HL-60 (cell line): ENCODE results near the gene SLC25A21.

Experiments
- DNase-seq, 2 experiments: peaks; one replicate each; pipeline ENCODE4 v3.0.0-alpha.2; 2010 to 2020; ENCODE audit warnings: low read depth in 1 of 2, low spot score in 1 of 2
- H3K27ac ChIP-seq: fragments of 250-450 bp; sonication (Bioruptor Pico); replicated peaks from 2 replicates; pipeline ENCODE4 v1.5.1; 2020; ENCODE audit warnings: mild to moderate bottlenecking, moderate library complexity
- H3K27me3 ChIP-seq: fragments of 250-450 bp; sonication (Bioruptor Pico); 2 replicates; pipeline ENCODE4 v1.5.1; 2021; ENCODE audit warnings: mild to moderate bottlenecking, moderate library complexity; ENCODE audit not compliant: insufficient read depth, poor library complexity, severe bottlenecking
- H3K4me3 ChIP-seq: replicated peaks from 2 replicates; pipeline ENCODE4 v1.5.1; 2011; ENCODE audit warnings: mild to moderate bottlenecking, control low read depth, low read length; ENCODE audit not compliant: insufficient read depth
- CTCF ChIP-seq: IDR thresholded peaks from one replicate; pipeline ENCODE4 v1.5.1; 2011; ENCODE audit warnings: low read length, control low read depth, inconsistent platforms; ENCODE audit not compliant: insufficient read depth
- GABPA ChIP-seq: IDR thresholded peaks from 2 replicates; pipeline ENCODE4 v1.6.1; 2012; ENCODE audit warnings: low read depth
- POLR2AphosphoS5 ChIP-seq: IDR thresholded peaks from 2 replicates; pipeline ENCODE4 v1.6.1; 2012; ENCODE audit warnings: low read depth
- REST ChIP-seq: IDR thresholded peaks from 2 replicates; pipeline ENCODE4 v1.6.1; 2012; ENCODE audit warnings: low read depth; ENCODE audit not compliant: insufficient replicate concordance
- SPI1 ChIP-seq: IDR thresholded peaks from 2 replicates; pipeline ENCODE4 v1.6.1; 2012; ENCODE audit warnings: low read depth, mild to moderate bottlenecking, borderline replicate concordance

SLC25A21 gene

GRCh38 chr14:37157987-37158386, 14.4 kb downstream of the SLC25A21 start:
- H3K27ac ChIP-seq, result no peak overlapping the region
- peaks cover 3% of the 10 kb centered on the region for H3K27me3 ChIP-seq
- TF ChIP-seq GABPA (no peak), POLR2AphosphoS5 (no peak), CTCF (no peak), SPI1 (no peak), REST (no peak)
- no peak for DNase-seq
- no peak overlapping the region for H3K4me3 ChIP-seq

GRCh38 chr14:37153483-37153882, 18.9 kb downstream of the SLC25A21 start:
- Histone ChIP-seq H3K27ac (no peak overlapping the region), H3K27me3 (peaks cover 3% of the 10 kb centered on the region), H3K4me3 (no peak overlapping the region)
- TF ChIP-seq REST (no peak), CTCF (no peak), POLR2AphosphoS5 (no peak), GABPA (no peak), SPI1 (no peak)
- no peak for DNase-seq

GRCh38 chr14:37153005-37153404, 19.4 kb downstream of the SLC25A21 start:
- no peak overlapping the region for H3K27ac ChIP-seq
- H3K4me3 ChIP-seq, result no peak overlapping the region
- no peak for TF ChIP-seq POLR2AphosphoS5
- no peak for TF ChIP-seq SPI1
- no peak for TF ChIP-seq CTCF
- no peak for TF ChIP-seq REST
- no peak for TF ChIP-seq GABPA
- H3K27me3 ChIP-seq, result peaks cover 3% of the 10 kb centered on the region
- no peak for DNase-seq
